H9 (cell line): ENCODE measurements around the gene PRR23C. TPM values are rescaled to one million over a fixed set of nuclear protein-coding genes. Genes with fewer than 3 reads are reported as not detected.

ENCODE experiments used
- DNase-seq: peaks from one replicate; pipeline ENCODE4 v3.0.0-alpha.2; 2017
- H2AFZ ChIP-seq: one replicate; pipeline ENCODE4 v1.6.1; 2013; ENCODE audit warnings: mild to moderate bottlenecking, low read length, control low read depth, moderate library complexity
- H2AK5ac ChIP-seq: 2 replicates; pipeline ENCODE4 v1.6.1; 2013; ENCODE audit warnings: low read length, control low read depth, mixed read lengths; ENCODE audit not compliant: insufficient read length
- H2BK120ac ChIP-seq: one replicate; pipeline ENCODE4 v1.6.1; 2013; ENCODE audit warnings: low read depth, mild to moderate bottlenecking, low read length, control low read depth, inconsistent platforms; ENCODE audit not compliant: poor library complexity, severe bottlenecking
- H2BK12ac ChIP-seq: 2 replicates; pipeline ENCODE4 v1.6.1; 2013; ENCODE audit warnings: low read length, control low read depth, mixed read lengths, low read depth; ENCODE audit not compliant: insufficient read length
- H2BK15ac ChIP-seq: 2 replicates; pipeline ENCODE4 v1.6.1; 2013; ENCODE audit warnings: low read depth, low read length, control low read depth
- H2BK20ac ChIP-seq: one replicate; pipeline ENCODE4 v1.6.1; 2013; ENCODE audit warnings: low read depth, mild to moderate bottlenecking, low read length, control low read depth, inconsistent platforms; ENCODE audit not compliant: poor library complexity, severe bottlenecking
- H2BK5ac ChIP-seq: 2 replicates; pipeline ENCODE4 v1.6.1; 2013; ENCODE audit warnings: low read length, control low read depth, mixed read lengths; ENCODE audit not compliant: insufficient read length
- H3K14ac ChIP-seq: 2 replicates; pipeline ENCODE4 v1.6.1; 2013; ENCODE audit warnings: low read length, control low read depth; ENCODE audit not compliant: insufficient read depth
- H3K18ac ChIP-seq: 2 replicates; pipeline ENCODE4 v1.6.1; 2013; ENCODE audit warnings: low read depth, mild to moderate bottlenecking, mixed read lengths, low read length, control low read depth; ENCODE audit not compliant: insufficient read length
- H3K23ac ChIP-seq: 2 replicates; pipeline ENCODE4 v1.6.1; 2013; ENCODE audit warnings: low read length, control low read depth, mixed read lengths, low read depth; ENCODE audit not compliant: insufficient read length
- H3K23me2 ChIP-seq: 2 replicates; pipeline ENCODE4 v1.6.1; 2013; ENCODE audit warnings: low read depth, mild to moderate bottlenecking, mixed read lengths, low read length, control low read depth; ENCODE audit not compliant: insufficient read length, poor library complexity, severe bottlenecking
- H3K27ac ChIP-seq: 2 replicates; pipeline ENCODE4 v1.5.1; 2013; ENCODE audit warnings: low read length, control low read depth, mixed read lengths, low read depth; ENCODE audit not compliant: insufficient read length
- H3K27me3 ChIP-seq: 2 replicates; pipeline ENCODE4 v1.6.1; 2013; ENCODE audit warnings: low read length, control low read depth, inconsistent platforms; ENCODE audit not compliant: insufficient read depth
- H3K4ac ChIP-seq: 2 replicates; pipeline ENCODE4 v1.6.1; 2013; ENCODE audit warnings: low read depth, mild to moderate bottlenecking, control low read depth, inconsistent platforms, low read length, moderate library complexity
- H3K4me1 ChIP-seq: 2 replicates; pipeline ENCODE4 v1.6.1; 2013; ENCODE audit warnings: low read length, control low read depth, inconsistent platforms; ENCODE audit not compliant: insufficient read depth
- H3K4me2 ChIP-seq: 2 replicates; pipeline ENCODE4 v1.6.1; 2013; ENCODE audit warnings: low read length, control low read depth, mixed read lengths; ENCODE audit not compliant: insufficient read length, insufficient read depth
- H3K56ac ChIP-seq: 2 replicates; pipeline ENCODE4 v1.6.1; 2013; ENCODE audit warnings: low read depth, mild to moderate bottlenecking, mixed read lengths, low read length, control low read depth; ENCODE audit not compliant: insufficient read length
- H3K79me1 ChIP-seq: 2 replicates; pipeline ENCODE4 v1.6.1; 2013; ENCODE audit warnings: low read depth, mild to moderate bottlenecking, moderate library complexity, low read length, control low read depth, inconsistent platforms; ENCODE audit not compliant: insufficient read depth, poor library complexity, severe bottlenecking
- H3K79me2 ChIP-seq: 2 replicates; pipeline ENCODE4 v1.6.1; 2013; ENCODE audit warnings: low read length, control low read depth, inconsistent platforms; ENCODE audit not compliant: insufficient read depth
- H3K9ac ChIP-seq: 2 replicates; pipeline ENCODE4 v1.6.1; 2013; ENCODE audit warnings: low read length, control low read depth, mixed read lengths; ENCODE audit not compliant: insufficient read length; ENCODE audit errors: extremely low read depth
- H3K9me3 ChIP-seq: one replicate; pipeline ENCODE4 v1.6.1; 2013; ENCODE audit warnings: low read depth, low read length, inconsistent platforms; ENCODE audit not compliant: control insufficient read depth
- H3T11ph ChIP-seq: one replicate; pipeline ENCODE4 v1.6.1; 2013; ENCODE audit warnings: mild to moderate bottlenecking, low read length, control low read depth, inconsistent platforms
- H4K20me1 ChIP-seq: one replicate; pipeline ENCODE4 v1.6.1; 2013; ENCODE audit not compliant: control insufficient read depth, insufficient read length, insufficient read depth
- H4K5ac ChIP-seq: 2 replicates; pipeline ENCODE4 v1.6.1; 2013; ENCODE audit warnings: low read depth, mild to moderate bottlenecking, mixed read lengths, low read length, control low read depth; ENCODE audit not compliant: insufficient read length
- H4K8ac ChIP-seq: replicated peaks from 2 replicates; pipeline ENCODE4 v1.6.1; 2013; ENCODE audit warnings: low read length, control low read depth, mixed read lengths, low read depth; ENCODE audit not compliant: insufficient read length
- H4K91ac ChIP-seq: 2 replicates; pipeline ENCODE4 v1.6.1; 2013; ENCODE audit warnings: low read depth, mild to moderate bottlenecking, moderate library complexity, mixed read lengths, low read length, control low read depth; ENCODE audit not compliant: insufficient read length
- H3K27ac Mint-ChIP-seq, 3 experiments: 2 replicates in 2 of 3; 3 replicates in 1 of 3; pipeline ENCODE4 v1.8.0; 2020 to 2021; ENCODE audit warnings: mixed read lengths in 3 of 3, mild to moderate bottlenecking in 1 of 3, moderate library complexity in 1 of 3
- H3K27me3 Mint-ChIP-seq: 2 replicates; pipeline ENCODE4 v1.8.0; 2021; ENCODE audit warnings: low read depth, mild to moderate bottlenecking, moderate library complexity, mixed read lengths
- H3K36me3 Mint-ChIP-seq, 3 experiments: 2 replicates in 2 of 3; 3 replicates in 1 of 3; pipeline ENCODE4 v1.8.0; 2020 to 2021; ENCODE audit warnings: low read depth in 3 of 3, mixed read lengths in 3 of 3; ENCODE audit not compliant: insufficient read depth in 1 of 3
- H3K4me1 Mint-ChIP-seq, 2 experiments: 2 replicates each; pipeline ENCODE4 v1.8.0; 2020; ENCODE audit warnings: mixed read lengths in 2 of 2
- H3K4me3 Mint-ChIP-seq, 2 experiments: 2 replicates in 1 of 2; 3 replicates in 1 of 2; pipeline ENCODE4 v1.8.0; 2020 to 2021; ENCODE audit warnings: mild to moderate bottlenecking in 2 of 2, mixed read lengths in 2 of 2, moderate library complexity in 1 of 2
- H3K9me3 Mint-ChIP-seq, 2 experiments: 2 replicates in 1 of 2; 3 replicates in 1 of 2; pipeline ENCODE4 v1.8.0; 2020; ENCODE audit warnings: mild to moderate bottlenecking in 2 of 2, mixed read lengths in 2 of 2, moderate library complexity in 1 of 2
- CTCF ChIP-seq: fragments of 200-600 bp; sonication (generic); conservative IDR thresholded peaks from 3 replicates; pipeline ENCODE4 v1.8.0; 2021; ENCODE audit warnings: antibody characterized with exemption, mild to moderate bottlenecking
- WGBS: extraction: QIAGEN DNeasy Blood & Tissue Kit; methylation state at CpG from one replicate; pipeline ENCODE4 v1.1.7; 2013; ENCODE audit warnings: missing lambda C conversion rate, low lambda C conversion rate, mixed read lengths; ENCODE audit not compliant: insufficient read length; ENCODE audit errors: extremely low coverage; 5-methylcytosine and 5-hydroxymethylcytosine counted together
- total RNA-seq: library from RNA; stranded (reverse); gene quantifications from 2 replicates; pipeline ENCODE4 v1.2.1, GENCODE V29; 2021

The PRR23C gene
- total RNA-seq, 1 experiment from 2014 or later: not detected

- no peak overlapping the region for H3K27ac ChIP-seq
- H3K56ac ChIP-seq: no peak overlapping the region
- H3K23me2 ChIP-seq: no peaks in the 10 kb centered on the region
- no peak overlapping the region for H3K4ac ChIP-seq
- H2AK5ac ChIP-seq: no peak overlapping the region
- Mint-ChIP-seq H3K4me3 (no peak overlapping the region), H3K36me3 (no peaks in the 10 kb centered on the region), H3K27me3 (no peaks in the 10 kb centered on the region), H3K4me1 (peaks cover 0 to 8% of the 10 kb centered on the region in 2 experiments; a peak in 2 of 4 replicates), H3K27ac (no peak overlapping the region), H3K9me3 (0 out of 5 replicates have a peak, but pooled peaks cover 0 to 2% of the 10 kb centered on the region in 2 experiments)
- H3K18ac ChIP-seq: no peak overlapping the region
- no peaks in the 10 kb centered on the region for H3K79me1 ChIP-seq
- H2BK15ac ChIP-seq: no peak overlapping the region
- H4K5ac ChIP-seq: no peak overlapping the region
- no peak for DNase-seq
- H3K14ac ChIP-seq: no peak overlapping the region
- no peak for TF ChIP-seq CTCF
- H4K8ac ChIP-seq: no peak overlapping the region
- no peak overlapping the region for H4K91ac ChIP-seq
- no peaks in the 10 kb centered on the region; the same call in none of the 2 replicates for H3K4me1 ChIP-seq
- WGBS: no CpG with 5 or more reads among the region's 6 CpGs
- H4K20me1 ChIP-seq: no peaks in the 10 kb centered on the region
- H3K9me3 ChIP-seq: no peaks in the 10 kb centered on the region
- no peaks in the 10 kb centered on the region for H3K79me2 ChIP-seq
- no peak overlapping the region for H2BK120ac ChIP-seq
- H3K9ac ChIP-seq: no peak overlapping the region
- H3K27me3 ChIP-seq: no peaks in the 10 kb centered on the region
- no peak overlapping the region for H2BK5ac ChIP-seq
- no peak overlapping the region for H2BK12ac ChIP-seq
- H3K4me2 ChIP-seq: no peak overlapping the region
- no peak overlapping the region for H3T11ph ChIP-seq
- H3K23ac ChIP-seq: no peak overlapping the region
- H2AFZ ChIP-seq: no peak overlapping the region
- no peak overlapping the region for H2BK20ac ChIP-seq
Observed at GRCh38 chr3:139037478-139037877, 7.2 kb downstream of the PRR23C start.
